ENCODE results near the gene GRID1. TPM values are rescaled to one million over a fixed set of nuclear protein-coding genes. Genes with fewer than 3 reads are reported as not detected.

The GRID1 gene
- total and polyA plus RNA-seq, 11 donors = 0.69 to 3.4 (median 1.6) TPM

DNA sequence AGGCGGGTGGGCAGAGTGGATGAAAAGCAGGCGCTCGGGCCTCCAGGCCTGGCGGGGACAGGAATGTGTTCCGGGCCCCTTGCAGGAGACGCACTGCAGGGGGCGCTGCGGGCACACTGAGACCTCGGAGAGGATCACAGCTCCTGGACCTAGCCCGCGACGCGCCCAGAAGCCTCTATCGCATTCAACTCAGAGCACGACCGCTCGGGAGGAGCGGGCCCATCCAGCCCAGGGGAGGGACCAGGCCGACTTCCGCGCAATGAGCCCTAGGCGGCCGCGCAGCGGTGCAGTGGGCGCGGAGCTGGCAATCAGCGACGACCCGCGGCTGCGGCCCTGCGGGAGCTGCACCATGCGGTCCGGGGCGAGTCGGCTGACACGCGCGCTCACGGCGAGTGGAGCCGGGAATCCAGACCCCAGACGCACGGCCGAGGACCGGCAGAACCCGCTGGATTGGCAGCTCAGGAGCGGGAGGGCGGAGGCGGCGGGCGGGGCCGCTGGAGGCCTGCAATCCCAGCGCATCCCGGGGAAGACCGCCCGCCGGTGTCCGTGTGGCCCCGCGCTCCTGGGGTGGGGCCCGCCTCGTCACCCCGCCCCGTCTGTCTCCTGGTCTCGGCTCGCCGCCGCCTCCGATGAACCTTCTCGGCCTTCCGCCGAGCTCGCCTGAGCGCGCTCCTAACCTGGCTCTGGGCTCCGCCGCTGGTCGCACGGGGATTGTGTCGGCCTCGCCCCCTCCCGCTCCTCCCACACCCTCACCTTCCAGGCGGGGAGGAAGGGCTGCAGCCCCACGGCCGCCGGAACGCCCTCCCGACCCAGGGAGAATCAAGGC, 33.5 kb upstream of the GRID1 start:
- Histone ChIP-seq H3K36me3 (no peaks in the 10 kb centered on the region), H3K4me1 (peaks cover 0 to 38% (median 26%) of the 10 kb centered on the region in 12 donors), H3K27me3 (peaks cover 0 to 19% (median 0%) of the 10 kb centered on the region in 9 donors), H3K27ac (peak overlapping the region in 11 of 12 donors; percentile 9 to 89 (median 61)), H3K4me3 (peak overlapping the region; percentile 37 to 76 (median 62)), H3K9me3 (peaks cover 0 to 11% (median 0%) of the 10 kb centered on the region in 12 donors)
- WGBS, 4 donors = 0 to 3% (median 0%) methylated on average over 20 to 90 of the region's 90 CpGs
- DNase-seq (peak; percentile 92 to 97 (median 95)), ATAC-seq (peak; percentile 79 to 95 (median 95))
- intact Hi-C loops (cut with DNase I) = loop anchor here in 9 of 10 donors (1.0 to 10.0 kb wide), 5 partner anchors 125 to 187 kb away; partner anchors contain the start of gene WAPL (in 1 of the 9)
- no peak for TF ChIP-seq POLR2A (IDR thresholded peaks at IDR 0.05)
- TF ChIP-seq, protein P1, sequence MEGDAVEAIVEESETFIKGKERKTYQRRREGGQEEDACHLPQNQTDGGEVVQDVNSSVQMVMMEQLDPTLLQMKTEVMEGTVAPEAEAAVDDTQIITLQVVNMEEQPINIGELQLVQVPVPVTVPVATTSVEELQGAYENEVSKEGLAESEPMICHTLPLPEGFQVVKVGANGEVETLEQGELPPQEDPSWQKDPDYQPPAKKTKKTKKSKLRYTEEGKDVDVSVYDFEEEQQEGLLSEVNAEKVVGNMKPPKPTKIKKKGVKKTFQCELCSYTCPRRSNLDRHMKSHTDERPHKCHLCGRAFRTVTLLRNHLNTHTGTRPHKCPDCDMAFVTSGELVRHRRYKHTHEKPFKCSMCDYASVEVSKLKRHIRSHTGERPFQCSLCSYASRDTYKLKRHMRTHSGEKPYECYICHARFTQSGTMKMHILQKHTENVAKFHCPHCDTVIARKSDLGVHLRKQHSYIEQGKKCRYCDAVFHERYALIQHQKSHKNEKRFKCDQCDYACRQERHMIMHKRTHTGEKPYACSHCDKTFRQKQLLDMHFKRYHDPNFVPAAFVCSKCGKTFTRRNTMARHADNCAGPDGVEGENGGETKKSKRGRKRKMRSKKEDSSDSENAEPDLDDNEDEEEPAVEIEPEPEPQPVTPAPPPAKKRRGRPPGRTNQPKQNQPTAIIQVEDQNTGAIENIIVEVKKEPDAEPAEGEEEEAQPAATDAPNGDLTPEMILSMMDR (IDR thresholded peaks at IDR 0.05) = peak; percentile 90 to 98 (median 96)

DNA sequence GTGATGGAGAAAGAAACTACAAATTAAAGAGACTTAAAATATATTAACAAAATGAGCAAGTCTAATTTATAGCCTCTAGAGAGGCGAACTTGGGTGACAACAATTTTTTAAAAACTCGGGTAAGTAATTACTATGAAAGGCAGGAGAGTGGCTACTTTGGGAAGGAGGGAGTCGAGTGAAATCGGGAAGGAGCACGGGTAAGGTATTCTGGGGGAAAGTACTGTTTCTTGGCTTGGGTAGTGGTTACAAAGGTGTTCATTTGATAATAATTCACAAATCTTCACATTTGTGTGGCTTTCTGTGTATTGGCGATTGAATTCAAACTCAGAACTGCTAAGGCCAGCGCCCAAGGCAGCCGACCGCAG, 32.9 kb upstream of the GRID1 start:
- Histone ChIP-seq H3K4me3 (peak overlapping the region in 9 of 12 donors; percentile 58 to 76 (median 62)), H3K27me3 (peaks cover 0 to 19% (median 0%) of the 10 kb centered on the region in 9 donors), H3K36me3 (no peaks in the 10 kb centered on the region), H3K27ac (peak overlapping the region in 9 of 12 donors; percentile 9 to 89 (median 62)), H3K4me1 (peaks cover 0 to 38% (median 26%) of the 10 kb centered on the region in 12 donors), H3K9me3 (peaks cover 0 to 6% (median 0%) of the 10 kb centered on the region in 12 donors)
- intact Hi-C loops (cut with DNase I) = loop anchor here in 3 of 10 donors (1.0 to 5.0 kb wide), 3 partner anchors 173 to 186 kb away; no protein-coding TSS in a partner anchor
- WGBS, 4 donors = 39 to 44% (median 41%) methylated on average over 9 of the region's 9 CpGs
- ATAC-seq = no peak
- TF ChIP-seq POLR2A (IDR thresholded peaks at IDR 0.05) = no peak
- TF ChIP-seq, protein P1 (IDR thresholded peaks at IDR 0.05) = no peak
- no peak for DNase-seq

DNA sequence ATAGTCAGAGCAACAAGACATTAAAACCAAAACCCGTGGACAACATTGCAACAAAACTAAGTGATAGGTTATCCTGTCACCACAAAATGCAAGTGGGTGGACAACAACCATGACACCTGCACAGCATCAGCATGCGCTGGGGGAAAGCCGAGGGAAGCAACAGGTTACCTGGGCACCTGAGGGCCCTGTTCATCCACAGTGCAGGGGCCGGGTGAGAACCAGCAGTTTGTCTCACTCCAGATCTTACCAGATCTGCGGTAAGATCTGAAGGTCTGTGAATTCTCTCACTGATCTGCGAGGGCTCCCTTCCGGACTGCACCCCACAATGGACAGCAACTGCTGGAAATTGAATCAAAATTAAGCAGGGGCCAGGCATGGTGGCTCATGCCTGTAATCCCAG, 30.5 kb upstream of the GRID1 start:
- WGBS, 4 donors = 72 to 87% (median 79%) methylated on average over 5 to 7 of the region's 7 CpGs
- Histone ChIP-seq H3K27me3 (peaks cover 0 to 19% (median 9%) of the 10 kb centered on the region in 9 donors), H3K27ac (no peak overlapping the region), H3K36me3 (no peaks in the 10 kb centered on the region), H3K4me1 (peaks cover 0 to 28% (median 19%) of the 10 kb centered on the region in 12 donors), H3K9me3 (no peaks in the 10 kb centered on the region), H3K4me3 (no peak overlapping the region)
- intact Hi-C loops (cut with DNase I) = loop anchor here in 1 of 10 donors (5.0 kb wide), 1 partner anchor 175 kb away; no protein-coding TSS in a partner anchor
- no peak for ATAC-seq
- no peak for DNase-seq
- TF ChIP-seq, protein P1 (IDR thresholded peaks at IDR 0.05) = no peak
- no peak for TF ChIP-seq POLR2A (IDR thresholded peaks at IDR 0.05)

DNA sequence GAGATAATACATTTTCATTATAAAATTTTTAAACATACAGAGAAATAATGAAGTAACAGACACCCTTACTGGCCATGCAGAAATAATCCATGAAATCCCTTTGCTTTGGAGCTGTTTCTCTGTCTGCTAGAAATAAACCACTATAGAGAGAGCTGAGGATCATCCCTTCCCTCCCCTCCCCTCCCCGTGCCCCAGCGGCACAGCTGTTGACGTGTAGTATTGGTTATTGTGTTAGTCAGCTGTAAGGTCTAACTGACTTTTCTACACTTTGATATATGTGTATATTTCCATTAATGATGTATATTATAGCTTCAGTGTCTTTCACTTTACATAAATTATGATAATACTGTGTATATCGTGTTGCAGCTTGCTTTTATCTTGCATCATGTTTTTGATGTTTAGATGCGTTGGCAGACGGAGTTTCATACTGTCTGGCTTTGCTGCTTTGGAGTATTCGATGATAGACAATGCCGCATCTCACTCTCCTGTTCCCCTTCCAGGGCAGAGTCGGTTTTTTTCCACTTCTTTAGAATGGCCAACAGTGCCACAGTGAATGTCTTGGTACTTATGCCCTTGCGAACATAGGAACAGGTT, 27.4 kb upstream of the GRID1 start:
- peaks cover 0 to 9% (median 4%) of the 10 kb centered on the region in 12 donors for H3K4me1 ChIP-seq
- 69 to 77% (median 74%) methylated on average over 10 of the region's 10 CpGs for whole genome bisulfite sequencing, 4 donors
- TF ChIP-seq, protein P1 (IDR thresholded peaks at IDR 0.05) = no peak
- TF ChIP-seq POLR2A (IDR thresholded peaks at IDR 0.05) = no peak

More for the DNA sequence above, 27.4 kb upstream of the GRID1 start:
- no peaks in the 10 kb centered on the region for H3K36me3 ChIP-seq
- intact Hi-C loops (cut with DNase I) = no loop called here
- no peak for ATAC-seq
- no peak for DNase-seq
- H3K27ac ChIP-seq = no peak overlapping the region
- H3K9me3 ChIP-seq = no peaks in the 10 kb centered on the region
- H3K4me3 ChIP-seq = no peak overlapping the region
- peaks cover 0 to 39% (median 10%) of the 10 kb centered on the region in 9 donors for H3K27me3 ChIP-seq
